DMS 273 (cell line): ENCODE measurements around the gene MFF.

Experiments used
- DNase-seq: peaks from one replicate; lab custom pipeline; 2025; ENCODE audit not compliant: unreplicated experiment; lab: John Stamatoyannopoulos, UW

Gene MFF

GRCh38 chr2:227324995-227325838, at the start of gene MFF:
Gene MFF (plus strand): TSS chr2:227325251. CDS start chr2:227330666, 5,415 bp downstream.
- peak; percentile 98 for DNase-seq

GRCh38 chr2:227280895-227281294, 44.2 kb upstream of the MFF start:
- DNase-seq: no peak

- DNase-seq: no peak
Measured at GRCh38 chr2:227285741-227286236, 39.3 kb upstream of the MFF start.

- no peak for DNase-seq
Measured at GRCh38 chr2:227287771-227288170, 37.3 kb upstream of the MFF start.

GRCh38 chr2:227292314-227292713, 32.7 kb upstream of the MFF start:
- no peak for DNase-seq

GRCh38 chr2:227293531-227293930, 31.5 kb upstream of the MFF start:
- DNase-seq: no peak

GRCh38 chr2:227295806-227296205, 29.2 kb upstream of the MFF start:
- no peak for DNase-seq

- no peak for DNase-seq
Measured at GRCh38 chr2:227296671-227297405, 28.2 kb upstream of the MFF start.

- peak; percentile 62 for DNase-seq
Measured at GRCh38 chr2:227301523-227301922, 23.5 kb upstream of the MFF start.

GRCh38 chr2:227308784-227309183, 16.3 kb upstream of the MFF start:
- DNase-seq: no peak

- DNase-seq: no peak
Measured at GRCh38 chr2:227310756-227311110, 14.3 kb upstream of the MFF start.

GRCh38 chr2:227311861-227312506, 13.1 kb upstream of the MFF start:
- no peak for DNase-seq

- DNase-seq: no peak
Measured at GRCh38 chr2:227312579-227312978, 12.5 kb upstream of the MFF start.

- no peak for DNase-seq
Measured at GRCh38 chr2:227313310-227313709, 11.7 kb upstream of the MFF start.

GRCh38 chr2:227317834-227318233, 7.2 kb upstream of the MFF start:
- DNase-seq: no peak

- DNase-seq: no peak
Measured at GRCh38 chr2:227320305-227321094, 4.6 kb upstream of the MFF start.

- no peak for DNase-seq
Measured at GRCh38 chr2:227322530-227323205, 2.4 kb upstream of the MFF start.

GRCh38 chr2:227323818-227324217, 1.2 kb upstream of the MFF start:
- no peak for DNase-seq

GRCh38 chr2:227324642-227324994, 433 bp upstream of the MFF start:
- peak; percentile 82 for DNase-seq

GRCh38 chr2:227325839-227326195, 766 bp downstream of the MFF start:
- peak; percentile 74 for DNase-seq
